ENCODE data around the gene ZDHHC9.

Gene ZDHHC9

DNA sequence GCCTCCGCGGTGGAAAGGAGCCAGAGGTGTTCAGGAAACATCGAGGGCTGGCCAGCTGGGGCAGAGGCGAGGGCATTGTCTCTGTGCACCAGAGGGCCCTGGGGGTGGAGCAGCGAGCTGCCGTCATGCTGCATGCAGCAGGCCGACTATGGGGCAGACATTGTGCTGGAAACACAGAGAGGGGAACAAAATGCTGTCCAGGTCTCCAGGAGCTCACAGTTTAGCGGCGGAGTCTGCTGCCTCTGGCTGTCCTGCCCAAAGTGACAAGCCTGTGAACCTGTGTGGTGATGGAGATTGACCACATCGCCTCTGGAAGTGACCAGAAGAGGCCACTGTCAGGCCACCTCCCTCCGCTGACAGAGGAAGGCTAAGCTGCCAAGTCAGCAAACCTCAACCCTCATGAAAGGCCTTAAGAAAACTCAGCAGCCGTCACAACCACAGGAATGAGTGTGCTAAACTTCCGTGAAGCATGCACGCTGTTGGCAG lies 84.1 kb downstream of the ZDHHC9 start:
- Histone ChIP-seq H3K4me3 (ENCODE audit: low read depth, low read length) (no peak overlapping the region), H3K9ac (no peak overlapping the region), H3K4me2 (ENCODE audit: low read length) (no peak overlapping the region), H2AFZ (peak overlapping the region; percentile 79), H3K36me3 (ENCODE audit: control insufficient read depth, insufficient read depth, low read length) (no peaks in the 10 kb centered on the region), H3K9me3 (ENCODE audit: control insufficient read depth, low read length) (no peaks in the 10 kb centered on the region), H3K4me1 (peaks cover 4% of the 10 kb centered on the region), H3K79me2 (no peaks in the 10 kb centered on the region), H3K27me3 (ENCODE audit: control insufficient read depth, insufficient read depth, low read length) (no peaks in the 10 kb centered on the region), H3K27ac (peak overlapping the region; percentile 29)
- TF ChIP-seq, protein P1, sequence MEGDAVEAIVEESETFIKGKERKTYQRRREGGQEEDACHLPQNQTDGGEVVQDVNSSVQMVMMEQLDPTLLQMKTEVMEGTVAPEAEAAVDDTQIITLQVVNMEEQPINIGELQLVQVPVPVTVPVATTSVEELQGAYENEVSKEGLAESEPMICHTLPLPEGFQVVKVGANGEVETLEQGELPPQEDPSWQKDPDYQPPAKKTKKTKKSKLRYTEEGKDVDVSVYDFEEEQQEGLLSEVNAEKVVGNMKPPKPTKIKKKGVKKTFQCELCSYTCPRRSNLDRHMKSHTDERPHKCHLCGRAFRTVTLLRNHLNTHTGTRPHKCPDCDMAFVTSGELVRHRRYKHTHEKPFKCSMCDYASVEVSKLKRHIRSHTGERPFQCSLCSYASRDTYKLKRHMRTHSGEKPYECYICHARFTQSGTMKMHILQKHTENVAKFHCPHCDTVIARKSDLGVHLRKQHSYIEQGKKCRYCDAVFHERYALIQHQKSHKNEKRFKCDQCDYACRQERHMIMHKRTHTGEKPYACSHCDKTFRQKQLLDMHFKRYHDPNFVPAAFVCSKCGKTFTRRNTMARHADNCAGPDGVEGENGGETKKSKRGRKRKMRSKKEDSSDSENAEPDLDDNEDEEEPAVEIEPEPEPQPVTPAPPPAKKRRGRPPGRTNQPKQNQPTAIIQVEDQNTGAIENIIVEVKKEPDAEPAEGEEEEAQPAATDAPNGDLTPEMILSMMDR (IDR thresholded peaks at IDR 0.05), result peak; percentile 22

DNA sequence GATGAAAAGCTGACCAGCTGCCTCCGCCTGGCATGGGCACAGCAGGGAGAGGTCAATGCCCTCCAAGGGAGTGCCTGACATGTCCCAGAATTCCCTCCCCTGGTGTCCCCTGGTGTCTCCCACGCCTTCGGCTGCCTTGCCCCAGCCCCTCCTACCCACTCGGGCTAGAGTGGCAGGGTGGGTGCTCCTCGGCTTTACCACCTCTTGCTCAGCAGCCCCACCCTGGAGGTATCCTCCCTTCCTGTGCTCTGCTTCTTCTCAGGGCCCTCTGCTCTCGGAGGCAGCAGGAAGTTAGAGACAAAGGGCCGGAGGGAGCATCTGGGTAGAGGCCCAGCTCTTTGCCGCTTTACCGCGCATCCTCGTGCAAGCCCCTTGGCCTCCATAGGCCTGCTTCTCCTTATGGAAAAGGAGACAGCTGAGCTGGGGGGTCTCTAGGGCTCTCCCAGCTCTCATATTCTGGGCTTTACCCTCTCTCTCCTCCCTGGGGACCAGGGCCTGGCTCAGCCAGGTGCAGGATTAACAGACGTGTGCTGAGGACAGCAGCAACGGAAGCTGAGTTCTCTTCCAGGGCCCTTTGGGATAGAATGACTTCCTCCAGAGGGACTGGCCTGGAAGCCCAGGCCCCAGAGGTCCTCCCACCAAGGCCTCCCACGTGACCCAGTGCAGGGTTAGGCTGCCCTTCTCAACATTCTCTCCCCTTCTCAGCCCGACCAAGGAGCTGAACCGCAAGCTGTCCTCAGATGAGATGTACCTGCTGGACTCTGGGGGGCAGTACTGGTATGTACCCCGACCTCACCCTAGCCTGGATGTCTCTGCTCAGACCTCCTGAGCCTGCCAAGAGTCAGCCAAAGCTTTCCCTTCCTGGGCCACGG lies 87.7 kb downstream of the ZDHHC9 start:
- H3K4me1 ChIP-seq, result peaks cover 4% of the 10 kb centered on the region
- no peak overlapping the region for H3K27ac ChIP-seq
- no peaks in the 10 kb centered on the region for H3K27me3 ChIP-seq (ENCODE audit: control insufficient read depth, insufficient read depth, low read length)
- TF ChIP-seq, protein P1 (IDR thresholded peaks at IDR 0.05), result no peak
- no peaks in the 10 kb centered on the region for H3K79me2 ChIP-seq
- no peak overlapping the region for H2AFZ ChIP-seq
- no peaks in the 10 kb centered on the region for H3K36me3 ChIP-seq (ENCODE audit: control insufficient read depth, insufficient read depth, low read length)
- no peak overlapping the region for H3K4me3 ChIP-seq (ENCODE audit: low read depth, low read length)
- no peak overlapping the region for H3K9ac ChIP-seq
- H3K4me2 ChIP-seq (ENCODE audit: low read length), result no peak overlapping the region
- H3K9me3 ChIP-seq (ENCODE audit: control insufficient read depth, low read length), result no peaks in the 10 kb centered on the region

DNA sequence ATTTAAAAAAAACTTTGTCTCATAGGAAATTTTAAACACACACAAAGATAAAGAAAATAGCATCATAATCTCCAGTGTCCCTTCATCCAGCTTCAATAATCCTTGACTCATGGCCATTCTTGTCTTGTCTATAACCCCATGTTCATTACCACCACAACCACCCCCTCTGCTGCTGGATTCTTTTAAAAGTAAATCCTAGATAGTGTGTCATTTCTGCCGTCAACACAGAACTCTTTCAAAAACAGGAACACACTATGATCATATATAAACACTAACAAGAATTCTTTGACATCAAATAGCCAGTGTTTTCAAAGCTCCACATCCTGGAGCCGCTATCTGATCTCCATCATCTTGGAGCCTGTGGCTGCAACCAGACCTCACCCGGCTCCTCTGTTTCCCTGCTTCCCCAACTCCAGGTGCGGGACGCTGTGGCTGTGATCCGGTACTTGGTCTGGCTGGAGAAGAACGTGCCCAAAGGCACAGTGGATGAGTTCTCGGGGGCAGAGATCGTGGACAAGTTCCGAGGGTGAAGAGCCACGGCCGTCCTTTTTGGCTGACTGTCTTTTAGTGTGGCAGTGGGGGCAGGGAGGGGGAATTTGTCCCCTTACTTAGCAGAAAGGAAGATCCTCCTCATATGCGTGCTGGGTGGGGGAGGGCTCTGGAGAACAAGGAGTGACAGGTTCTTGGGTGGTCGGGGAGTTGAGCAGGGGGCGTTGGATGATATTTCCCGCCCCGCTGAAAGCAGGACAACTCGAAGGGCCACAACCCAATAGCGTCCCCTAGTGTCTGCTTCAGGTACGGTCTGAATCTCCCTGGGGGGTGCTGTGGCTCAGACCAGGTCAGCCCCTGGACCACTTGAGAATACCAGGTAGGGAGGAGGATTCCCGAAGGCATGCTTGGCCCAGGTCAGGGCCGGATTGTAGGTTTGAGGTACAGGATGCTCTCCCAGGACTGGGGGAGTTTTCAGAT lies 89.3 kb downstream of the ZDHHC9 start:
- Histone ChIP-seq H3K4me3 (ENCODE audit: low read depth, low read length) (no peak overlapping the region), H3K27ac (no peak overlapping the region), H2AFZ (no peak overlapping the region), H3K9ac (no peak overlapping the region), H3K36me3 (ENCODE audit: control insufficient read depth, insufficient read depth, low read length) (no peaks in the 10 kb centered on the region), H3K4me2 (ENCODE audit: low read length) (no peak overlapping the region), H3K27me3 (ENCODE audit: control insufficient read depth, insufficient read depth, low read length) (no peaks in the 10 kb centered on the region), H3K4me1 (peaks cover under 1% of the 10 kb centered on the region), H3K9me3 (ENCODE audit: control insufficient read depth, low read length) (no peaks in the 10 kb centered on the region), H3K79me2 (no peaks in the 10 kb centered on the region)
- TF ChIP-seq, protein P1 (IDR thresholded peaks at IDR 0.05), result no peak

All from parathyroid adenoma (tissue), 2 donors.